Activated B cell treated with CpG ODN at 0.5 μM for 24 hours (primary cell): ENCODE data around the gene MFRP. TPM values are rescaled to one million over a fixed set of nuclear protein-coding genes. Genes with fewer than 3 reads are reported as not detected.

Experiments used
- ATAC-seq: fragments of 200-7000 bp; cut with Tn5 transposase; one replicate; pipeline ENCODE4 v1.10.0; 2021; ENCODE audit warnings: low read depth, mild to moderate bottlenecking, moderate library complexity
- CTCF ChIA-PET: fragments of 350-600 bp; sonication (Branson Sonifier 250); formaldehyde crosslinking; loops from one replicate; lab custom pipeline; 2021; ENCODE audit warnings: antibody characterized with exemption; lab: Charles Lee
- POLR2A ChIA-PET: fragments of 350-600 bp; sonication (Branson Sonifier 250); formaldehyde crosslinking; loops from one replicate; lab custom pipeline; 2021; ENCODE audit warnings: antibody characterized with exemption; lab: Charles Lee
- DNase-seq: peaks from one replicate; pipeline ENCODE4 v3.0.0; 2022
- H3K27ac Mint-ChIP-seq: one replicate; pipeline ENCODE4 v1.8.0; 2020; ENCODE audit warnings: mixed read lengths
- H3K27me3 Mint-ChIP-seq: one replicate; pipeline ENCODE4 v1.8.0; 2021; ENCODE audit warnings: mixed read lengths
- H3K36me3 Mint-ChIP-seq: one replicate; pipeline ENCODE4 v1.8.0; 2021; ENCODE audit warnings: low read depth, mixed read lengths
- H3K4me1 Mint-ChIP-seq: one replicate; pipeline ENCODE4 v1.8.0; 2021; ENCODE audit warnings: mixed read lengths
- H3K4me3 Mint-ChIP-seq: one replicate; pipeline ENCODE4 v1.8.0; 2020; ENCODE audit warnings: mild to moderate bottlenecking, mixed read lengths
- H3K9me3 Mint-ChIP-seq: one replicate; pipeline ENCODE4 v1.8.0; 2020; ENCODE audit warnings: mixed read lengths
- intact Hi-C: fragments of 100-400 bp; cut with micrococcal nuclease; formaldehyde crosslinking; loops from one replicate; pipeline ENCODE4 v1.15.1; 2024
- total RNA-seq: library from RNA; stranded (reverse); gene quantifications from 2 replicates; pipeline ENCODE4 v1.2.3, GENCODE V29; 2022
- TF ChIP-seq, protein P1 (sequence below): fragments of 200-600 bp; IDR thresholded peaks from one replicate; pipeline ENCODE4 v1.8.0; 2022; ENCODE audit warnings: antibody characterized with exemption, mild to moderate bottlenecking

MFRP gene
- total RNA-seq, 1 donor from 2014 or later = not detected

DNA sequence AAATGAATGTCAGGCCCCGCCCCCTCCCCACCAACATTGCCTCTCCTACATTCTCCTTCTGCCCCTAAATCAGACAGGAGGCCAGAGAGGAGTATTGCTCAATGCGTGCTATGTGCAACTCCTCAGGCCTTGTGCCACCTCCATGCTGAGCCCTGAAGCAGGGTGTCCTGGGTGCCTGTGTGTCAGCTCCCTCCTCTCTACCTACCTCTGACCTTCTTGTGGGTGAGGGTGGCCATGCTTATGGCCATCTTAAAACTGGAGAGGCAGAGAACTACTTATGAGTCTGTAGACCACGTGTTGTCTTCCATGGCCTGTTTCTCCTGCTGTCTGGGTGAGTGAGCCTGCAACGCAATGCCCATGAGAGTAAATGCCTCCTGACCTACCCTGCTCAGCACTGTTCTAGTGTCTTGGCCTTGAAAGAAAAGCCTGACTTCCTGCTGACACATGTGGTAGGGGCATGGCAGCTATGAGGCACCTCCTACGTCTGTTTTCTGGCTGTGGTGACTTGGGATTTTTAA lies 40.1 kb downstream of the MFRP start:
- POLR2A ChIA-PET = no interaction called here
- TF ChIP-seq, protein P1, sequence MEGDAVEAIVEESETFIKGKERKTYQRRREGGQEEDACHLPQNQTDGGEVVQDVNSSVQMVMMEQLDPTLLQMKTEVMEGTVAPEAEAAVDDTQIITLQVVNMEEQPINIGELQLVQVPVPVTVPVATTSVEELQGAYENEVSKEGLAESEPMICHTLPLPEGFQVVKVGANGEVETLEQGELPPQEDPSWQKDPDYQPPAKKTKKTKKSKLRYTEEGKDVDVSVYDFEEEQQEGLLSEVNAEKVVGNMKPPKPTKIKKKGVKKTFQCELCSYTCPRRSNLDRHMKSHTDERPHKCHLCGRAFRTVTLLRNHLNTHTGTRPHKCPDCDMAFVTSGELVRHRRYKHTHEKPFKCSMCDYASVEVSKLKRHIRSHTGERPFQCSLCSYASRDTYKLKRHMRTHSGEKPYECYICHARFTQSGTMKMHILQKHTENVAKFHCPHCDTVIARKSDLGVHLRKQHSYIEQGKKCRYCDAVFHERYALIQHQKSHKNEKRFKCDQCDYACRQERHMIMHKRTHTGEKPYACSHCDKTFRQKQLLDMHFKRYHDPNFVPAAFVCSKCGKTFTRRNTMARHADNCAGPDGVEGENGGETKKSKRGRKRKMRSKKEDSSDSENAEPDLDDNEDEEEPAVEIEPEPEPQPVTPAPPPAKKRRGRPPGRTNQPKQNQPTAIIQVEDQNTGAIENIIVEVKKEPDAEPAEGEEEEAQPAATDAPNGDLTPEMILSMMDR = no peak
- DNase-seq = no peak
- no peak for ATAC-seq
- intact Hi-C loops = no loop called here
- Mint-ChIP-seq H3K27me3 (no peaks in the 10 kb centered on the region), H3K4me1 (no peaks in the 10 kb centered on the region), H3K4me3 (no peak overlapping the region), H3K9me3 (no peaks in the 10 kb centered on the region), H3K27ac (no peak overlapping the region), H3K36me3 (peaks cover 47% of the 10 kb centered on the region)
- CTCF ChIA-PET = interaction anchor here (0.6 kb wide), 1 partner anchor 345 kb away, joined by 4 read pairs; no protein-coding TSS in a partner anchor

DNA sequence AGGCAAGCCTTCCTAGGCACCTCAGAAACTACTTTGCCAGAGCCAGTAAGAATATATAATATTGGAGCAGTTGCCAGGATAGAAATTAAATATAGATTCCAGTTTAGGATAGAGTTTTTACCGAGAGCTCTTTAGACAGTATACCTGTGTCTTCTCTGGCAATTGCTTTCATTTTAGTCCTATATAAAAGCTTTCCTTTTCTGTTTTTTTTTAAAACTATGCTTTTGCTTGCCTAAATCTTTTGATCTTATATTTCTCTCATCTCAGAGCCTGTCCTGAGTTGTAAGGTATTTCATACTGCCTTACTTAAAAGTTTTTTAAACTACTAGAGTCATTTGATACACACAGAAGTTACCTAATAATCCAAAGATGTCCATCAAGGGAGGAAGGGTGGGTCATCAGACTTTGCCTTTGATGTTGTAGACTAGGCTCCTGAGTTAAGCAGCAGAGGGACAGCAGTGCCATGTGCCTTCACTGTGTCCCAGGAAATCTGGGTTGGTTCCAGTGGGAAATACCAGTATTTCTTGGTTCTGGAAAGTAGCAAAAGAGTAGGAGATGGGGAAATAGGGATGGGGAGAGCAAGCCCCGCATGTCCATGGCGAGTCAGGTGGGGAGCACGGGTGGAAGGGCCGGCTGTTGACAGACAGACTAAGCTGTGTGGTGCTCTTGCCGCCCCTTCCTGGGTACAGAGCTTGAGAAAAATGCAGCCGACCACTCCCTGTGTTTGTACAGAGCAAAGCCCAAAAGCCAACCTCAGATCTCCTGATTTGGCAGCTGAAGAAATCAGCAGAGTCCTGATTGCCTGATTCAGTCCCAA lies 40.7 kb downstream of the MFRP start:
- Mint-ChIP-seq H3K27ac (no peak overlapping the region), H3K4me1 (no peaks in the 10 kb centered on the region), H3K27me3 (no peaks in the 10 kb centered on the region), H3K4me3 (no peak overlapping the region), H3K9me3 (no peaks in the 10 kb centered on the region), H3K36me3 (peaks cover 54% of the 10 kb centered on the region)
- ChIA-PET POLR2A (no interaction called here), CTCF (interaction anchor here (0.6 kb wide), 1 partner anchor 344 kb away, joined by 4 read pairs; no protein-coding TSS in a partner anchor)
- ATAC-seq (no peak), DNase-seq (no peak)
- intact Hi-C loops = no loop called here
- TF ChIP-seq, protein P1 = no peak

DNA sequence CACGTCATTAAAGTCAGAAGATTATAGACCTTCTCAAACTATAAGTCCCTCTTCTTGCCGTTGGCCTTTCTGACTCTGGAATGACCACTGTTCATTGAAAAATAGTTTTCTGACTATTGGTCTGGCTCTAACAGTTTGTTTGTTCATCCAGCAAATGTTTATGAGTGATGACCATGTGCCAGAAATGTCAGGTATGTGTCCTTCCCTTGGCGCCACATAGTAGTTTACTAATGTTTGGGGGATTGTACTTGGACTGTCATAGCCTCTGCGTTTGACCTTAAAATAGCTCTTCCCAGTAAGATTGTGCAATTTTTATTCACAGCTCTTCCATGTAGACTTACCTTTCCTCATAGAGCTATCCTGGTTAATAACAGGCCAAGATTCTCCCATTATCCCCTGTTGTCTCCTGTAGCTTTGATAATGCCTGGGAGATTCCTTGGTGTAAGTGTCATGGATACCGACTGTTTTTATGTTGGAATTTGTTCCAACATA lies 43.2 kb downstream of the MFRP start:
- intact Hi-C loops = no loop called here
- Mint-ChIP-seq H3K27ac (no peak overlapping the region), H3K36me3 (peaks cover 75% of the 10 kb centered on the region), H3K27me3 (no peaks in the 10 kb centered on the region), H3K9me3 (no peaks in the 10 kb centered on the region), H3K4me1 (no peaks in the 10 kb centered on the region), H3K4me3 (no peak overlapping the region)
- DNase-seq = no peak
- ChIA-PET POLR2A (no interaction called here), CTCF (interaction anchor here (1.5 kb wide), 1 partner anchor 20 kb away, joined by 3 read pairs; no protein-coding TSS in a partner anchor)
- no peak for ATAC-seq
- TF ChIP-seq, protein P1 = no peak

DNA sequence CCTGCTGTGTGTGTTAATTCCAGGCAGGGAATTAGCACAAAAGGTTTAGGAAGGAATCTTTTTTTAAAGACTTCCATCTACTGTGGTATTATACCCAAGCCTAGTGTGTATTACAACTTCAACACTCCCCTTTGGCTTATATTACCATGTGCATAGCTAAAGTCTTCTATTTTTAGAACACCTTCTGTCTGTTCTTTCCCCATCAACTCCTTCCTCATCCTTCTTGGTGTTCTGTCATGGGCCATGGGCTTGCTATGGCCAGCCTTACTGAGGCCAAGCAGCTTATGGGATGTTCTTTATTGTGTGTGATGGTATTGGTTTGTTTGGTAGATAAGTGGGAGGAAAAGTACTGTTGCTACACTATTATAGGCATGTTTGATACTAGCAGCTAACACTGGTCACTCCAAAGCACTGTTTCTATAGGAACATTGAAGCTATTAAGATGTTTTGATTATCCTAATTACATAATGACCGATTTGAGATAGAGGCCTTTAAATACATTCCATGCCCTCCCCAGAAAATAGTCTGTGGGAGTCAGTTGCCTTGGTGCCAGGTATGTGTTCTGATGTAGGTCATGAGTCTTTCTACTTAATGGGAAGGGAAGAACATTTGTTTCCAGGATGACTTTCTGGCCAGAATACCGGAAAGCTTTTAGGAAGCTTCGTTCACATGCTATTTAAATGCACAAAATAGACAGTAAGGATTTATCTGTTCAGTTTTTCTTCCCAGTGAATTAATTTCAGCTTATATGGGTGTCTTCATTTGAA lies 46.1 kb downstream of the MFRP start:
- intact Hi-C loops = no loop called here
- TF ChIP-seq, protein P1 = no peak
- no peak for DNase-seq
- no peak for ATAC-seq
- Mint-ChIP-seq H3K9me3 (no peaks in the 10 kb centered on the region), H3K4me1 (no peaks in the 10 kb centered on the region), H3K36me3 (peaks cover 89% of the 10 kb centered on the region), H3K4me3 (no peak overlapping the region), H3K27ac (no peak overlapping the region), H3K27me3 (no peaks in the 10 kb centered on the region)
- CTCF ChIA-PET = no interaction called here
- POLR2A ChIA-PET = no interaction called here

DNA sequence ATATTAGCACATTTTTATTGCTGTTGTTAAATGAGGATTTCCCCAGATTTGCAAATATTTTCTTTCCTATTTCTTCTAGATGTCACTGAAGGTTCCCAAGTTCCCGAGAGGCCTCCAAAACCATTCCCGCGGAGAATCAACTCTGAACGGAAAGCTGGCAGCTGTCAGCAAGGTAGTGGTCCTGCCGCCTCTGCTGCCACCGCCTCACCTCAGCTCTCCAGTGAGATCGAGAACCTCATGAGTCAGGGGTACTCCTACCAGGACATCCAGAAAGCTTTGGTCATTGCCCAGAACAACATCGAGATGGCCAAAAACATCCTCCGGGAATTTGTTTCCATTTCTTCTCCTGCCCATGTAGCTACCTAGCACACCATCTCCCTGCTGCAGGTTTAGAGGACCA lies 47.1 kb downstream of the MFRP start:
- TF ChIP-seq, protein P1 = no peak
- no peak overlapping the region for H3K4me3 Mint-ChIP-seq
- intact Hi-C loops = no loop called here
- H3K9me3 Mint-ChIP-seq = no peaks in the 10 kb centered on the region
- DNase-seq (no peak), ATAC-seq (no peak)
- H3K27me3 Mint-ChIP-seq = no peaks in the 10 kb centered on the region
- H3K27ac Mint-ChIP-seq = no peak overlapping the region
- H3K4me1 Mint-ChIP-seq = no peaks in the 10 kb centered on the region
- CTCF ChIA-PET = no interaction called here
- peaks cover 89% of the 10 kb centered on the region for H3K36me3 Mint-ChIP-seq
- POLR2A ChIA-PET = no interaction called here
